Keratinocyte (primary cell): ENCODE measurements around the gene SPANXD. TPM values are rescaled to one million over a fixed set of nuclear protein-coding genes. Genes with fewer than 3 reads are reported as not detected.

ENCODE experiments used
- DNase-seq: peaks from one replicate; pipeline ENCODE4 v3.0.0-alpha.2; 2011; ENCODE audit warnings: low read depth, missing footprints, low spot score
- FAIRE-seq: peaks from 2 replicates; lab custom pipeline; 2011; peaks lifted over from hg19 to GRCh38; lab: Jason Lieb, UNC
- H2AFZ ChIP-seq: 2 replicates; pipeline ENCODE4 v1.6.0; 2012; ENCODE audit warnings: low read length, control low read depth, inconsistent platforms; ENCODE audit not compliant: control insufficient read depth
- H3K27ac ChIP-seq: 2 replicates; pipeline ENCODE4 v1.5.1; 2011; ENCODE audit warnings: low read length; ENCODE audit not compliant: control insufficient read depth, insufficient read depth
- H3K27me3 ChIP-seq: 3 replicates; pipeline ENCODE4 v1.6.0; 2011; ENCODE audit warnings: low read length; ENCODE audit not compliant: control insufficient read depth, insufficient read depth; ENCODE audit errors: extremely low read depth
- H3K36me3 ChIP-seq, 2 experiments: 2 replicates in 1 of 2; 3 replicates in 1 of 2; pipeline ENCODE4 v1.5.1; 2011; ENCODE audit warnings: low read length in 2 of 2, mild to moderate bottlenecking in 1 of 2; ENCODE audit not compliant: control insufficient read depth in 2 of 2, insufficient read depth in 2 of 2; ENCODE audit errors: extremely low read depth in 1 of 2
- H3K4me1 ChIP-seq: 3 replicates; pipeline ENCODE4 v1.5.1; 2011; ENCODE audit warnings: low read length; ENCODE audit not compliant: control insufficient read depth, insufficient read depth; ENCODE audit errors: extremely low read depth
- H3K4me2 ChIP-seq: 3 replicates; pipeline ENCODE4 v1.6.0; 2011; ENCODE audit warnings: low read depth, low read length; ENCODE audit not compliant: control insufficient read depth, insufficient read depth; ENCODE audit errors: extremely low read depth
- H3K4me3 ChIP-seq, 3 experiments: fragments of 200-600 bp in 1 of 3; sonication (generic) in 1 of 3; 2 replicates in 2 of 3; 3 replicates in 1 of 3; pipeline ENCODE4 v1.5.1; 2011 to 2016; ENCODE audit warnings: low read length in 3 of 3, mild to moderate bottlenecking in 3 of 3, control low read depth in 2 of 3, inconsistent platforms in 1 of 3, low read depth in 1 of 3, mixed read lengths in 1 of 3, mixed run types in 1 of 3, moderate library complexity in 1 of 3; ENCODE audit not compliant: control insufficient read depth in 2 of 3, insufficient read depth in 2 of 3; ENCODE audit errors: extremely low read depth in 1 of 3
- H3K79me2 ChIP-seq: 2 replicates; pipeline ENCODE4 v1.6.0; 2012; ENCODE audit warnings: low read length; ENCODE audit not compliant: control insufficient read depth, insufficient read depth
- H3K9ac ChIP-seq: 3 replicates; pipeline ENCODE4 v1.6.0; 2011; ENCODE audit warnings: low read length; ENCODE audit not compliant: control insufficient read depth, insufficient read depth; ENCODE audit errors: extremely low read depth
- H3K9me1 ChIP-seq: 3 replicates; pipeline ENCODE4 v1.6.0; 2011; ENCODE audit warnings: low read length; ENCODE audit not compliant: control insufficient read depth, insufficient read depth; ENCODE audit errors: extremely low read depth
- H3K9me3 ChIP-seq: 2 replicates; pipeline ENCODE4 v1.5.1; 2012; ENCODE audit warnings: low read depth, low read length; ENCODE audit not compliant: control insufficient read depth
- H4K20me1 ChIP-seq: 3 replicates; pipeline ENCODE4 v1.6.0; 2011; ENCODE audit warnings: low read length; ENCODE audit not compliant: control insufficient read depth, insufficient read depth; ENCODE audit errors: extremely low read depth
- CTCF ChIP-seq, 3 experiments: IDR thresholded peaks in 1 of 3; conservative IDR thresholded peaks in 1 of 3; optimal IDR thresholded peaks in 1 of 3; 2 replicates in 2 of 3; 3 replicates in 1 of 3; pipeline versions ENCODE3 to v1.5.1; 2011; ENCODE audit warnings: low read length in 3 of 3, mild to moderate bottlenecking in 3 of 3, moderate library complexity in 2 of 3, control low read depth in 1 of 3, inconsistent platforms in 1 of 3; ENCODE audit not compliant: insufficient read depth in 2 of 3; ENCODE audit errors: extremely low read depth in 1 of 3
- EZH2 ChIP-seq: IDR thresholded peaks from one replicate; pipeline ENCODE4 v1.6.1; 2012; ENCODE audit warnings: inconsistent platforms, mild to moderate bottlenecking, low read length, moderate library complexity
- dilution Hi-C: fragments of 300-500 bp; cut with MboI; formaldehyde crosslinking; loops from one replicate; pipeline ENCODE4 v1.7.0; 2020; ENCODE audit warnings: low sequenced_read_pairs; ENCODE audit not compliant: extremely low pct_ligation_motif_present
- polyA plus RNA-seq, 5 experiments: library from polyadenylated mRNA; depleted of rRNA in 3 of 5; stranded (reverse) in 3 of 5; stranded (forward) in 1 of 5; unstranded in 1 of 5; fragments of >200 nt; gene quantifications; 1 replicate in 1 of 5; 2 replicates in 3 of 5; 3 replicates in 1 of 5; pipeline versions ENCODE4 v1.2.1 to v1.2.3, GENCODE V29; 2011 to 2012; ENCODE audit warnings: missing spikeins in 2 of 5, low read depth in 1 of 5, low replicate concordance in 1 of 5

SPANXD gene
- polyA plus RNA-seq, 1 donor (not counting 4 experiments of a cell fraction or from before 2014, with no cell fraction given) = not detected

GRCh38 chrX:141732031-141732430 is 33.5 kb upstream of the SPANXD start:
- TF ChIP-seq EZH2 (no peak), CTCF (optimal IDR thresholded peaks at IDR 0.05 in 1 of 3, IDR thresholded peaks at IDR 0.05 in 1 of 3, conservative IDR thresholded peaks at IDR 0.05 in 1 of 3; ENCODE audit: extremely low read depth in 1 of 3, insufficient read depth in 2 of 3, low read length in 3 of 3) (no peak)
- no peaks in the 10 kb centered on the region for H3K9me1 ChIP-seq
- H3K4me2 ChIP-seq = no peak overlapping the region
- no peaks in the 10 kb centered on the region for H3K79me2 ChIP-seq
- H3K27me3 ChIP-seq = no peaks in the 10 kb centered on the region
- DNase-seq (no peak), FAIRE-seq (no peak)
- no peak overlapping the region for H2AFZ ChIP-seq
- dilution Hi-C loops = no loop called here
- no peaks in the 10 kb centered on the region for H3K9me3 ChIP-seq
- no peaks in the 10 kb centered on the region for H3K4me1 ChIP-seq
- H4K20me1 ChIP-seq = no peaks in the 10 kb centered on the region
- H3K27ac ChIP-seq = no peak overlapping the region
- H3K9ac ChIP-seq = no peak overlapping the region
- H3K4me3 ChIP-seq = no peak overlapping the region
- no peaks in the 10 kb centered on the region for H3K36me3 ChIP-seq

- no peak for FAIRE-seq
- Histone ChIP-seq H4K20me1 (no peaks in the 10 kb centered on the region), H3K27me3 (no peaks in the 10 kb centered on the region), H3K4me2 (no peak overlapping the region), H3K4me3 (no peak overlapping the region), H3K9me3 (no peaks in the 10 kb centered on the region), H3K79me2 (no peaks in the 10 kb centered on the region), H3K36me3 (no peaks in the 10 kb centered on the region), H3K4me1 (no peaks in the 10 kb centered on the region), H2AFZ (no peak overlapping the region), H3K9ac (no peak overlapping the region), H3K27ac (no peak overlapping the region), H3K9me1 (no peaks in the 10 kb centered on the region)
- TF ChIP-seq EZH2 (no peak), CTCF (optimal IDR thresholded peaks at IDR 0.05 in 1 of 3, IDR thresholded peaks at IDR 0.05 in 1 of 3, conservative IDR thresholded peaks at IDR 0.05 in 1 of 3; ENCODE audit: extremely low read depth in 1 of 3, insufficient read depth in 2 of 3, low read length in 3 of 3) (no peak)
- DNase-seq = no peak
- dilution Hi-C loops = no loop called here
Measured at GRCh38 chrX:141724186-141724585, 25.6 kb upstream of the SPANXD start.
